ENCODE data around the gene DNAJA1. TPM values are rescaled to one million over a fixed set of nuclear protein-coding genes. Genes with fewer than 3 reads are reported as not detected.

DNAJA1 gene
- total RNA-seq, 1 experiment from 2014 or later: 74.5 TPM

DNA sequence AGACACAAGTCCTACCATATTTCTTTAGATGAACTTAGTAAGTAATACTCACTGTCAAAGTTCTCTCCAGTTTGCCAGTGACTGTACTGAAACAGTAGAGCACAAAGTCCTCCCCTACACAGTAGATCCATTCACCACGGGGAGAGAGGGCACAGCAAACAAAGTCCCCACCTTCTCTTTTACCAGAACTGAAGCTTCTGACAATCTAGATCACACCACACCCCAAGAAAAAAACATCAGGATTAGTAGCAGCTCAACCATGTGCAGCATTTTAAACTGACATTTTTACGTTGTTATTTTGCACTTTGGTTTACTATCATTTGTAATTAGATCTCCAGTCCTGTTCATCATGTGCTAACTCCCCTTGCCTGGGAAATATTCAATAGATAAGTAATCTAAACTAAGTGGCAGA lies 23.0 kb downstream of the DNAJA1 start:
- no peaks in the 10 kb centered on the region for H3K27me3 Mint-ChIP-seq (ENCODE audit: low read depth)
- peaks cover 17% of the 10 kb centered on the region for H3K4me1 Mint-ChIP-seq
- POLR2A ChIA-PET: no interaction called here
- TF ChIP-seq, protein P1, sequence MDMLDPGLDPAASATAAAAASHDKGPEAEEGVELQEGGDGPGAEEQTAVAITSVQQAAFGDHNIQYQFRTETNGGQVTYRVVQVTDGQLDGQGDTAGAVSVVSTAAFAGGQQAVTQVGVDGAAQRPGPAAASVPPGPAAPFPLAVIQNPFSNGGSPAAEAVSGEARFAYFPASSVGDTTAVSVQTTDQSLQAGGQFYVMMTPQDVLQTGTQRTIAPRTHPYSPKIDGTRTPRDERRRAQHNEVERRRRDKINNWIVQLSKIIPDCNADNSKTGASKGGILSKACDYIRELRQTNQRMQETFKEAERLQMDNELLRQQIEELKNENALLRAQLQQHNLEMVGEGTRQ (CRISPR knock-in tag; IDR thresholded peaks at IDR 0.05): no peak
- TF ChIP-seq ZNF425 (CRISPR knock-in tag; conservative IDR thresholded peaks at IDR 0.05) (no peak), CBFB (CRISPR knock-in tag; IDR thresholded peaks at IDR 0.05; ENCODE audit: low read depth) (no peak), IRF2 (CRISPR knock-in tag; IDR thresholded peaks at IDR 0.05; ENCODE audit: borderline replicate concordance, low read depth) (no peak), OVOL2 (CRISPR knock-in tag; IDR thresholded peaks at IDR 0.05; ENCODE audit: borderline replicate concordance) (no peak), ATF1 (CRISPR knock-in tag; IDR thresholded peaks at IDR 0.05) (no peak)
- no peak overlapping the region for H3K27ac Mint-ChIP-seq
- H3K36me3 Mint-ChIP-seq: peaks cover 48% of the 10 kb centered on the region
- no peaks in the 10 kb centered on the region for H3K9me3 Mint-ChIP-seq
- CTCF ChIA-PET: no interaction called here
- ATAC-seq: no peak
- no peak overlapping the region for H3K4me3 Mint-ChIP-seq
- no peak for DNase-seq (ENCODE audit: low spot score)

DNA sequence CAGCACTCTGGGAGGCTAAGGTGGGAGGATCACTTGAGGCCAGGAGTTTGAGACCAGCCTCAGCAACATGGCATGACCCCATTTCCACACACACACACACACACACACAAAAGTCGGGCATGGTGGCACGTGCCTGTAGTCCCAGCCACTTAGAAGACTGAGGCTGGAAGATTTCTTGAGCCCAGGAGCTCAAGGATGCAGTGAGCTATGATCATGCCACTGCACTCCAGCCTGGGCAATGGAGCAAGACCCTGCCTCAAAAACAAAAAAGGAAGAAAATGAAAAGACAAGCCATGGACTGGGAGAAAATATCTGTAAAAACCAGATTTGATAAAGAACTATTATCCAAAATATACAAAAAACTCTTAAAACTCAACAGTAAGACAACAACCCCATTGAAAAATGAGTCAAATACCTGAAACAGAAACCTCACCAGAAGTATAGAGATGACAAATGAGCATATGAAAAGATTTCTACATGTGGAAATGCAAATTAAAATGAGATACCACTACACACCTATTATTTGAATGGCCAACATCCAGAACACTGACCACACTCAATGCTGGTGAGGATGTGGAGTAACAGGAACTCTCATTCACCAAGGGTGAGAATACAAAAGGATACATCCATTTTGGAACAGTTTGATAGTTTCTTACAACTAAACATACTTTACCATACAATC lies 24.7 kb downstream of the DNAJA1 start:
- Mint-ChIP-seq H3K27me3 (ENCODE audit: low read depth) (no peaks in the 10 kb centered on the region), H3K4me1 (peaks cover 5% of the 10 kb centered on the region), H3K9me3 (no peaks in the 10 kb centered on the region), H3K4me3 (no peak overlapping the region), H3K27ac (no peak overlapping the region), H3K36me3 (peaks cover 55% of the 10 kb centered on the region)
- ATAC-seq (no peak), DNase-seq (ENCODE audit: low spot score) (no peak)
- TF ChIP-seq ZNF121 (CRISPR knock-in tag; IDR thresholded peaks at IDR 0.05): peak; percentile 16; the same call in 1 of the 2 replicates
- TF ChIP-seq, protein P2, sequence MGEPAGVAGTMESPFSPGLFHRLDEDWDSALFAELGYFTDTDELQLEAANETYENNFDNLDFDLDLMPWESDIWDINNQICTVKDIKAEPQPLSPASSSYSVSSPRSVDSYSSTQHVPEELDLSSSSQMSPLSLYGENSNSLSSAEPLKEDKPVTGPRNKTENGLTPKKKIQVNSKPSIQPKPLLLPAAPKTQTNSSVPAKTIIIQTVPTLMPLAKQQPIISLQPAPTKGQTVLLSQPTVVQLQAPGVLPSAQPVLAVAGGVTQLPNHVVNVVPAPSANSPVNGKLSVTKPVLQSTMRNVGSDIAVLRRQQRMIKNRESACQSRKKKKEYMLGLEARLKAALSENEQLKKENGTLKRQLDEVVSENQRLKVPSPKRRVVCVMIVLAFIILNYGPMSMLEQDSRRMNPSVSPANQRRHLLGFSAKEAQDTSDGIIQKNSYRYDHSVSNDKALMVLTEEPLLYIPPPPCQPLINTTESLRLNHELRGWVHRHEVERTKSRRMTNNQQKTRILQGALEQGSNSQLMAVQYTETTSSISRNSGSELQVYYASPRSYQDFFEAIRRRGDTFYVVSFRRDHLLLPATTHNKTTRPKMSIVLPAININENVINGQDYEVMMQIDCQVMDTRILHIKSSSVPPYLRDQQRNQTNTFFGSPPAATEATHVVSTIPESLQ (CRISPR knock-in tag; IDR thresholded peaks at IDR 0.05): no peak
- ChIA-PET CTCF (no interaction called here), POLR2A (no interaction called here)

DNA sequence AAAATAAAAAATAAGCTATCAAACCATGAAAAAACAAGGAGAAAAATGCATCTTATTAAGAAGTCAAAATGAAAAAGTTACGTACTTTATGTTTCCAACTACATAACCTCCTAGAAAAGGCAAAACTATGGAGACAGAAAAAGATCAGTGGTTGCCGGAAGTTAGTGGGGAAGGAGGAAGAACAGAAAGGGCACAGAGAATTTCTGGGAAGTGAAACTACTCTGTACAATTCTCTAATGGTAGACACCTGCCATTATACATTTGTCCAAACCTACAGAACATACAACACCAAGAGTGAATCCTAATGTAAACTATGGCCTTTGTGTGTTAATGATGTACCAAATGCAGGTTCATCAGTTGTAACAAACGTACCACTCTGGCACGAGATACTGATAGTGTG lies 26.1 kb downstream of the DNAJA1 start:
- Mint-ChIP-seq H3K36me3 (peaks cover 62% of the 10 kb centered on the region), H3K4me1 (no peaks in the 10 kb centered on the region), H3K27me3 (ENCODE audit: low read depth) (no peaks in the 10 kb centered on the region), H3K27ac (no peak overlapping the region), H3K4me3 (no peak overlapping the region), H3K9me3 (no peaks in the 10 kb centered on the region)
- TF ChIP-seq TCF7 (CRISPR knock-in tag; IDR thresholded peaks at IDR 0.05; ENCODE audit: low read depth) (no peak), FOXP1 (CRISPR knock-in tag; IDR thresholded peaks at IDR 0.05; ENCODE audit: borderline replicate concordance) (no peak), CREM (CRISPR knock-in tag; IDR thresholded peaks at IDR 0.05) (no peak), ZNF671 (CRISPR knock-in tag; IDR thresholded peaks at IDR 0.05) (no peak), MXD4 (CRISPR knock-in tag; IDR thresholded peaks at IDR 0.05; ENCODE audit: borderline replicate concordance) (no peak), ZNF425 (CRISPR knock-in tag; conservative IDR thresholded peaks at IDR 0.05) (no peak), IRF2 (CRISPR knock-in tag; IDR thresholded peaks at IDR 0.05; ENCODE audit: borderline replicate concordance, low read depth) (no peak), TEAD1 (CRISPR knock-in tag; IDR thresholded peaks at IDR 0.05) (no peak), JAZF1 (CRISPR knock-in tag; IDR thresholded peaks at IDR 0.05) (no peak)
- ATAC-seq (no peak), DNase-seq (ENCODE audit: low spot score) (no peak)
- ChIA-PET POLR2A (no interaction called here), CTCF (no interaction called here)

Measured in WTC11 (cell line).